GM12878 (cell line): ENCODE results near the gene HOMER2. TPM values are rescaled to one million over a fixed set of nuclear protein-coding genes. Genes with fewer than 3 reads are reported as not detected.

ENCODE experiments used
- ATAC-seq: fragments of 200-7000 bp; cut with Tn5 transposase; 3 replicates; pipeline ENCODE4 v1.9.1; 2020; ENCODE audit warnings: mild to moderate bottlenecking, moderate library complexity
- BruUV-seq: library from RNA; stranded (reverse); fragments of 400-500 nt; replicated peaks from 2 replicates; lab custom pipeline; 2021; lab: Mats Ljungman, UMichigan
- CTCF ChIA-PET: fragments of 300-600 bp; sonication (Branson Sonifier 250); formaldehyde crosslinking; extraction: SDS; loops from one replicate; lab custom pipeline; 2021; ENCODE audit warnings: inconsistent platforms; lab: Yijun Ruan, JAX
- POLR2A ChIA-PET: fragments of 350-600 bp; formaldehyde crosslinking; extraction: SDS; loops from one replicate; lab custom pipeline; 2021; ENCODE audit warnings: inconsistent platforms; lab: Charles Lee
- RAD21 ChIA-PET: fragments of 300-600 bp; sonication (Branson Sonifier 250); formaldehyde crosslinking; loops from one replicate; lab custom pipeline; 2023; ENCODE audit warnings: antibody characterized with exemption; ENCODE audit not compliant: unreplicated experiment; lab: Charles Lee
- SMC1A ChIA-PET: fragments of 300-600 bp; sonication (Branson Sonifier 250); formaldehyde crosslinking; loops from one replicate; lab custom pipeline; 2023; ENCODE audit not compliant: unreplicated experiment, uncharacterized antibody; lab: Charles Lee
- DNase-seq: peaks from one replicate; pipeline ENCODE4 v3.0.0-alpha.2; 2011; ENCODE audit warnings: low read depth, low spot score
- FAIRE-seq: peaks from 3 replicates; lab custom pipeline; 2011; peaks lifted over from hg19 to GRCh38; lab: Jason Lieb, UNC
- H2AFZ ChIP-seq: 2 replicates; pipeline ENCODE4 v1.6.0; 2011; ENCODE audit warnings: low read depth, low read length, control low read depth; ENCODE audit not compliant: control insufficient read depth
- H3K27ac ChIP-seq: 2 replicates; pipeline ENCODE4 v1.5.1; 2011; ENCODE audit warnings: control low read depth; ENCODE audit not compliant: control insufficient read depth, insufficient read depth
- H3K27me3 ChIP-seq, 2 experiments: replicated peaks in 1 of 2; 2 replicates each; pipeline versions ENCODE4 v1.6.0 to v1.6.1; 2011; ENCODE audit warnings: low read length in 1 of 2; ENCODE audit not compliant: control insufficient read depth in 2 of 2, insufficient read depth in 2 of 2
- H3K36me3 ChIP-seq, 2 experiments: 2 replicates each; pipeline ENCODE4 v1.5.1; 2011; ENCODE audit warnings: low read length in 1 of 2; ENCODE audit not compliant: control insufficient read depth in 2 of 2, insufficient read depth in 2 of 2
- H3K4me1 ChIP-seq: 2 replicates; pipeline ENCODE4 v1.6.1; 2011; ENCODE audit warnings: mild to moderate bottlenecking, low read length, moderate library complexity, mixed read lengths; ENCODE audit not compliant: control insufficient read depth, insufficient read depth
- H3K4me2 ChIP-seq: 2 replicates; pipeline ENCODE4 v1.6.0; 2011; ENCODE audit warnings: control low read depth; ENCODE audit not compliant: control insufficient read depth, insufficient read depth
- H3K4me3 ChIP-seq: fragments of 200-600 bp; sonication (generic); 2 replicates; pipeline ENCODE4 v1.5.1; 2016
- H3K79me2 ChIP-seq: 2 replicates; pipeline ENCODE4 v1.6.0; 2011; ENCODE audit warnings: low read length; ENCODE audit not compliant: control insufficient read depth, insufficient read depth
- H3K9ac ChIP-seq: 2 replicates; pipeline ENCODE4 v1.8.0; 2011; ENCODE audit warnings: low read length, control low read depth, mixed read lengths; ENCODE audit not compliant: control insufficient read depth, insufficient read depth
- H3K9me3 ChIP-seq: replicated peaks from 3 replicates; pipeline ENCODE4 v1.5.1; 2011; ENCODE audit warnings: mild to moderate bottlenecking, low read length; ENCODE audit not compliant: control insufficient read depth, insufficient read depth
- H4K20me1 ChIP-seq: 2 replicates; pipeline ENCODE4 v1.6.0; 2011; ENCODE audit not compliant: control insufficient read depth, insufficient read depth
- CBFB ChIP-seq: IDR thresholded peaks from 2 replicates; pipeline ENCODE4 v1.6.1; 2016; ENCODE audit warnings: antibody characterized with exemption, low read depth
- EGR1 ChIP-seq, 2 experiments: IDR thresholded peaks; 1 replicate in 1 of 2; 2 replicates in 1 of 2; pipeline ENCODE4 v1.6.1; 2011 to 2012; ENCODE audit warnings: low read depth in 2 of 2, low read length in 2 of 2, borderline replicate concordance in 1 of 2, mild to moderate bottlenecking in 1 of 2, moderate library complexity in 1 of 2
- GATAD2B ChIP-seq: fragments of 450-650 bp; conservative IDR thresholded peaks from 2 replicates; pipeline ENCODE4 v1.6.1; 2017; ENCODE audit warnings: low read depth, mild to moderate bottlenecking, moderate library complexity
- HDAC6 ChIP-seq: fragments of 200-600 bp; sonication (generic); IDR thresholded peaks from one replicate; pipeline ENCODE4 v1.8.0; 2017; ENCODE audit warnings: antibody characterized with exemption; ENCODE audit not compliant: unreplicated experiment
- IKZF1 ChIP-seq: fragments of 450-650 bp; conservative IDR thresholded peaks from 2 replicates; pipeline ENCODE4 v1.6.1; 2017; ENCODE audit warnings: antibody characterized with exemption, mild to moderate bottlenecking
- JUNB ChIP-seq: IDR thresholded peaks from 2 replicates; pipeline ENCODE4 v1.6.1; 2016; ENCODE audit warnings: antibody characterized with exemption, mild to moderate bottlenecking
- POLR2A ChIP-seq: IDR thresholded peaks from 2 replicates; pipeline ENCODE4 v1.6.1; 2011; ENCODE audit warnings: low read depth, mild to moderate bottlenecking, low read length
- RCOR1 ChIP-seq: conservative IDR thresholded peaks from 2 replicates; pipeline ENCODE4 v1.6.1; 2012; ENCODE audit warnings: low read depth, low read length, improper control_type of control experiment
- RUNX3 ChIP-seq: IDR thresholded peaks from 2 replicates; pipeline ENCODE4 v1.6.1; 2012; ENCODE audit warnings: low read length, inconsistent platforms
- SMAD5 ChIP-seq: IDR thresholded peaks from 2 replicates; pipeline ENCODE4 v1.6.1; 2016; ENCODE audit warnings: antibody characterized with exemption, low read depth
- SUZ12 ChIP-seq: fragments of 200-600 bp; sonication (generic); IDR thresholded peaks from one replicate; pipeline ENCODE4 v1.6.1; 2018; ENCODE audit warnings: antibody characterized with exemption, mild to moderate bottlenecking; ENCODE audit not compliant: unreplicated experiment
- ZBTB4 ChIP-seq: fragments of 450-650 bp; formaldehyde crosslinking; IDR thresholded peaks from 2 replicates; pipeline ENCODE4 v1.4.0; 2022; ENCODE audit warnings: mild to moderate bottlenecking, moderate library complexity
- ZNF207 ChIP-seq: fragments of 450-650 bp; IDR thresholded peaks from 2 replicates; pipeline ENCODE4 v1.6.1; 2014; ENCODE audit warnings: antibody characterized with exemption, mild to moderate bottlenecking, borderline replicate concordance
- WGBS: methylation state at CpG from one replicate; pipeline ENCODE4 v1.1.6; 2016; ENCODE audit warnings: low lambda C conversion rate; ENCODE audit not compliant: insufficient replicate concordance, insufficient coverage; ENCODE audit errors: missing lambda C conversion rate; 5-methylcytosine and 5-hydroxymethylcytosine counted together
- in situ Hi-C: fragments of 300-500 bp; cut with MboI; formaldehyde crosslinking; loops from 9 replicates; pipeline ENCODE4 v1.14.3; 2018; ENCODE audit warnings: mixed read lengths
- intact Hi-C: fragments of 100-400 bp; cut with micrococcal nuclease; formaldehyde crosslinking; loops from one replicate; pipeline ENCODE4 v1.14.2; 2022; ENCODE audit not compliant: unreplicated experiment
- polyA plus RNA-seq, 11 experiments: library from polyadenylated mRNA; depleted of rRNA in 4 of 11; unstranded in 6 of 11; stranded (reverse) in 5 of 11; fragments of >200 nt; fragmentation: Nextera tagmentation in 4 of 11; fragmentation: Illumina TruSeq in 1 of 11; extraction: Ambion mirVana in 4 of 11; extraction: Trizol in 1 of 11; gene quantifications; 1 replicate in 1 of 11; 2 replicates in 10 of 11; pipeline versions ENCODE4 v1.2.1 to v1.2.3, GENCODE V29; 2011 to 2016; ENCODE audit warnings: inconsistent platforms in 2 of 11, missing spikeins in 2 of 11, low read depth in 1 of 11
- total RNA-seq, 4 experiments: library from RNA; depleted of rRNA in 3 of 4; stranded (reverse); fragments of >200 nt in 3 of 4; fragmentation: Illumina TruSeq in 1 of 4; extraction: Trizol in 1 of 4; gene quantifications; 2 replicates each; pipeline versions ENCODE4 v1.2.1 to v1.2.3, GENCODE V29; 2013 to 2021

The HOMER2 gene
- total and polyA plus RNA-seq, 10 of the 15 experiments (the other 5 are each of a cell fraction or from before 2014, with no cell fraction given): 0.60 to 5.0 (median 1.8) TPM

GRCh38 chr15:82835391-82835917 lies 117.1 kb downstream of the HOMER2 start:
- ChIA-PET CTCF (interaction anchor here (1.3 kb wide), 1 partner anchor 165 kb away, joined by 4 read pairs; no protein-coding TSS in a partner anchor), POLR2A (no interaction called here), SMC1A (no interaction called here), RAD21 (no interaction called here)
- intact Hi-C loops: loop anchor here (10.0 kb wide), 1 partner anchor 301 kb away; no protein-coding TSS in a partner anchor
- DNase-seq (no peak), FAIRE-seq (no peak), ATAC-seq (no peak)
- TF ChIP-seq RUNX3 (no peak), POLR2A (peak; percentile 8; the same call in 1 of the 2 replicates)
- peaks cover 15 to 18% of the 10 kb centered on the region in 2 experiments; a peak in 3 of 4 replicates for H3K36me3 ChIP-seq
- H3K27me3 ChIP-seq: no peaks in the 10 kb centered on the region
- peaks cover 18% of the 10 kb centered on the region for H3K4me1 ChIP-seq
- no peaks in the 10 kb centered on the region for H3K79me2 ChIP-seq
- BruUV-seq: no TSS peak
- H3K4me2 ChIP-seq: no peak overlapping the region
- H3K9ac ChIP-seq: no peak overlapping the region
- peaks cover 13% of the 10 kb centered on the region; the same call in 1 of the 2 replicates for H4K20me1 ChIP-seq
- in situ Hi-C loops: loop anchor here (10.0 kb wide), 2 partner anchors 291 to 1541 kb away; partner anchors contain the start of gene RPS17
- no peaks in the 10 kb centered on the region for H3K9me3 ChIP-seq
- WGBS: 96% methylated on average over 7 of the region's 7 CpGs
- H2AFZ ChIP-seq: no peak overlapping the region
- H3K27ac ChIP-seq: no peak overlapping the region
- no peak overlapping the region for H3K4me3 ChIP-seq

- peaks cover 18% of the 10 kb centered on the region for H3K4me1 ChIP-seq
- in situ Hi-C loops (loop anchor here (10.0 kb wide), 2 partner anchors 289 to 1539 kb away; partner anchors contain the start of gene RPS17), intact Hi-C loops (loop anchor here (5.0 to 10.0 kb wide), 2 partner anchors 154 to 299 kb away; partner anchors contain the start of gene RAMAC)
- no peak overlapping the region for H2AFZ ChIP-seq
- ChIA-PET SMC1A (interaction anchor here (0.7 to 2.9 kb wide), 12 partner anchors 10 to 83 kb away, joined by 3 to 15 read pairs (median 3); partner anchors contain the start of genes FSD2 and WHAMM), RAD21 (interaction anchor here (0.6 to 2.0 kb wide), 8 partner anchors 10 to 153 kb away, joined by 3 to 19 read pairs (median 4); partner anchors contain the start of genes FSD2 and RAMAC), CTCF (interaction anchor here (0.8 to 2.3 kb wide), 9 partner anchors 12 to 302 kb away, joined by 3 to 10 read pairs (median 4); no protein-coding TSS in a partner anchor), POLR2A (interaction anchor here (1.8 to 2.2 kb wide), 2 partner anchors 22 to 83 kb away, joined by 8 to 20 read pairs; no protein-coding TSS in a partner anchor)
- ATAC-seq: no peak
- H4K20me1 ChIP-seq: peaks cover 13% of the 10 kb centered on the region; the same call in 1 of the 2 replicates
- H3K27me3 ChIP-seq: no peaks in the 10 kb centered on the region
- H3K9ac ChIP-seq: no peak overlapping the region
- H3K9me3 ChIP-seq: no peaks in the 10 kb centered on the region
- peaks cover 19 to 26% of the 10 kb centered on the region in 2 experiments for H3K36me3 ChIP-seq
- no peak for DNase-seq
- FAIRE-seq: no peak
- H3K79me2 ChIP-seq: no peaks in the 10 kb centered on the region
- H3K4me3 ChIP-seq: no peak overlapping the region
- 92% methylated on average over 4 of the region's 4 CpGs for WGBS
- peak overlapping the region; percentile 80; the same call in 1 of the 2 replicates for H3K4me2 ChIP-seq
- no TSS peak for BruUV-seq
- peak overlapping the region; percentile 30; the same call in 1 of the 2 replicates for H3K27ac ChIP-seq
- TF ChIP-seq SMAD5 (no peak), CBFB (no peak), JUNB (no peak), ZBTB4 (CRISPR knock-in tag) (no peak), SUZ12 (no peak), ZNF207 (no peak), GATAD2B (no peak), IKZF1 (no peak), HDAC6 (no peak), EGR1 (IDR thresholded peaks at IDR 0.05; ENCODE audit: borderline replicate concordance in 1 of 2, low read depth in 2 of 2, low read length in 2 of 2) (no peak), RCOR1 (no peak)
Measured at GRCh38 chr15:82833362-82833682, 119.2 kb downstream of the HOMER2 start.
